Calu3 (cell line): ENCODE results near the gene SMO. TPM values are rescaled to one million over a fixed set of nuclear protein-coding genes. Genes with fewer than 3 reads are reported as not detected.

Experiments used
- BruUV-seq: library from RNA; stranded (reverse); fragments of 400-500 nt; replicated peaks from 2 replicates; lab custom pipeline; 2021; lab: Mats Ljungman, UMichigan
- CTCF ChIA-PET: fragments of 300-600 bp; sonication (Branson Sonifier 250); formaldehyde crosslinking; loops from one replicate; lab custom pipeline; 2022; ENCODE audit warnings: antibody characterized with exemption; lab: Charles Lee
- DNase-seq: peaks from one replicate; pipeline ENCODE4 v3.0.0; 2022
- H3K27ac Mint-ChIP-seq: one replicate; pipeline ENCODE4 v1.8.0; 2022; ENCODE audit warnings: mixed read lengths; ENCODE audit not compliant: unreplicated experiment
- H3K27me3 Mint-ChIP-seq: one replicate; pipeline ENCODE4 v1.8.0; 2022; ENCODE audit warnings: mixed read lengths; ENCODE audit not compliant: unreplicated experiment
- H3K36me3 Mint-ChIP-seq: one replicate; pipeline ENCODE4 v1.8.0; 2022; ENCODE audit warnings: mild to moderate bottlenecking, moderate library complexity, mixed read lengths; ENCODE audit not compliant: insufficient read depth, unreplicated experiment
- H3K4me1 Mint-ChIP-seq: one replicate; pipeline ENCODE4 v1.8.0; 2022; ENCODE audit warnings: mild to moderate bottlenecking, low read depth, mixed read lengths; ENCODE audit not compliant: unreplicated experiment
- H3K4me3 Mint-ChIP-seq: one replicate; pipeline ENCODE4 v1.8.0; 2022; ENCODE audit warnings: mild to moderate bottlenecking, low read depth, moderate library complexity, mixed read lengths; ENCODE audit not compliant: unreplicated experiment
- H3K9me3 Mint-ChIP-seq: one replicate; pipeline ENCODE4 v1.8.0; 2022; ENCODE audit warnings: low read depth, mixed read lengths; ENCODE audit not compliant: unreplicated experiment
- CTCF ChIP-seq: fragments of 200-600 bp; IDR thresholded peaks from one replicate; pipeline ENCODE4 v1.8.0; 2022; ENCODE audit warnings: antibody characterized with exemption; ENCODE audit not compliant: unreplicated experiment
- intact Hi-C: fragments of 100-400 bp; cut with micrococcal nuclease; formaldehyde crosslinking; loops from one replicate; pipeline ENCODE4 v1.10.0; 2022; ENCODE audit not compliant: unreplicated experiment
- total RNA-seq: library from RNA; stranded (reverse); gene quantifications from 2 replicates; pipeline ENCODE4 v1.2.3, GENCODE V29; 2022

Gene SMO
- total RNA-seq, 1 experiment from 2014 or later = 3.6 TPM

GRCh38 chr7:129256221-129256620 is 67.8 kb downstream of the SMO start:
- intact Hi-C loops = no loop called here
- BruUV-seq = no TSS peak
- no peak for TF ChIP-seq CTCF
- H3K4me1 Mint-ChIP-seq = no peaks in the 10 kb centered on the region
- H3K9me3 Mint-ChIP-seq = no peaks in the 10 kb centered on the region
- no peak overlapping the region for H3K27ac Mint-ChIP-seq
- no peak overlapping the region for H3K4me3 Mint-ChIP-seq
- CTCF ChIA-PET = no interaction called here
- no peaks in the 10 kb centered on the region for H3K27me3 Mint-ChIP-seq
- DNase-seq = no peak
- no peaks in the 10 kb centered on the region for H3K36me3 Mint-ChIP-seq

GRCh38 chr7:129257168-129257567 is 68.7 kb downstream of the SMO start:
- intact Hi-C loops = no loop called here
- H3K9me3 Mint-ChIP-seq = no peaks in the 10 kb centered on the region
- no TSS peak for BruUV-seq
- H3K36me3 Mint-ChIP-seq = no peaks in the 10 kb centered on the region
- no peak overlapping the region for H3K27ac Mint-ChIP-seq
- H3K27me3 Mint-ChIP-seq = no peaks in the 10 kb centered on the region
- H3K4me3 Mint-ChIP-seq = no peak overlapping the region
- CTCF ChIA-PET = no interaction called here
- no peaks in the 10 kb centered on the region for H3K4me1 Mint-ChIP-seq
- no peak for DNase-seq
- TF ChIP-seq CTCF = no peak

GRCh38 chr7:129258649-129259389 is 70.4 kb downstream of the SMO start:
- Mint-ChIP-seq H3K36me3 (no peaks in the 10 kb centered on the region), H3K4me3 (no peak overlapping the region), H3K27me3 (no peaks in the 10 kb centered on the region), H3K4me1 (no peaks in the 10 kb centered on the region), H3K9me3 (no peaks in the 10 kb centered on the region), H3K27ac (no peak overlapping the region)
- no TSS peak for BruUV-seq
- CTCF ChIA-PET = interaction anchor here (0.7 kb wide), 1 partner anchor 342 kb away, joined by 5 read pairs; no protein-coding TSS in a partner anchor
- no peak for TF ChIP-seq CTCF
- no peak for DNase-seq
- intact Hi-C loops = no loop called here

- CTCF ChIA-PET = no interaction called here
- Mint-ChIP-seq H3K36me3 (no peaks in the 10 kb centered on the region), H3K4me1 (no peaks in the 10 kb centered on the region), H3K4me3 (no peak overlapping the region), H3K9me3 (no peaks in the 10 kb centered on the region), H3K27me3 (no peaks in the 10 kb centered on the region), H3K27ac (no peak overlapping the region)
- TF ChIP-seq CTCF = no peak
- DNase-seq = no peak
- intact Hi-C loops = no loop called here
- no TSS peak for BruUV-seq
Measured at GRCh38 chr7:129262324-129262723, 73.9 kb downstream of the SMO start.

Other genes with a start within 250 kb of the SMO start
- 43.6 and 47.1 TPM in 2 replicates for gene TNPO3, start 133.5 kb upstream of the SMO start, total RNA-seq
- gene TSPAN33, start 43.9 kb upstream of the SMO start, total RNA-seq = 12.4 and 13.4 TPM in 2 replicates
- 54.6 and 66.4 TPM in 2 replicates for gene AHCYL2, start 36.4 kb downstream of the SMO start, total RNA-seq
- 10.1 and 13.2 TPM in 2 replicates for gene STRIP2, start 245.8 kb downstream of the SMO start, total RNA-seq